GM20000 (cell line): Measurements from ENCODE around the gene RGS19.
"Not testable (repeated sequence)": the region's sequence is repeated elsewhere in the genome, so short reads cannot be mapped to it uniquely, and the experiment has no call there.

ENCODE experiments used
- DNase-seq: peaks from one replicate; pipeline ENCODE4 v3.0.0; 2012; ENCODE audit warnings: low spot score
- CTCF ChIP-seq: IDR thresholded peaks from 2 replicates; pipeline ENCODE4 v1.5.1; 2012; ENCODE audit warnings: mild to moderate bottlenecking, control low read depth; ENCODE audit errors: extremely low read depth, missing control alignments

RGS19 gene

GRCh38 chr20:64079273-64080012 lies at the start of gene RGS19:
TSS of gene RGS19 (minus strand) at chr20:64079518. CDS start at chr20:64076886, 2,632 bp downstream.
- DNase-seq = peak; percentile 97
- no peak for TF ChIP-seq CTCF

- not testable (repeated sequence) for DNase-seq
Measured at GRCh38 chr20:64123517-64123916, 44.2 kb upstream of the RGS19 start.

GRCh38 chr20:64122927-64123326 lies 43.6 kb upstream of the RGS19 start:
- not testable (repeated sequence) for DNase-seq

GRCh38 chr20:64121586-64121985 lies 42.3 kb upstream of the RGS19 start:
- no peak for TF ChIP-seq CTCF
- no peak for DNase-seq

- no peak for TF ChIP-seq CTCF
- DNase-seq = no peak
Measured at GRCh38 chr20:64119681-64120341, 40.5 kb upstream of the RGS19 start.

GRCh38 chr20:64119301-64119680 lies 40.0 kb upstream of the RGS19 start:
- TF ChIP-seq CTCF = no peak
- DNase-seq = no peak

GRCh38 chr20:64117432-64117777 lies 38.1 kb upstream of the RGS19 start:
- not testable (repeated sequence) for DNase-seq

GRCh38 chr20:64116541-64117431 lies 37.5 kb upstream of the RGS19 start:
- DNase-seq = no peak
- no peak for TF ChIP-seq CTCF
